ENCODE results near the gene MAML3.

Gene MAML3

GRCh38 chr4:139692309-139693012, 461.5 kb downstream of the MAML3 start:
- DNase-seq = no peak
- intact Hi-C loops (cut with DNase I) = no loop called here

GRCh38 chr4:139690419-139690818, 463.6 kb downstream of the MAML3 start:
- DNase-seq = peak in 1 of 10 donors; percentile 18
- intact Hi-C loops (cut with DNase I) = no loop called here

- intact Hi-C loops (cut with DNase I) = no loop called here
Measured at GRCh38 chr4:139689093-139689722, 464.8 kb downstream of the MAML3 start.

GRCh38 chr4:139686988-139687387, 467.0 kb downstream of the MAML3 start:
- DNase-seq = no peak
- intact Hi-C loops (cut with DNase I) = no loop called here

More at GRCh38 chr4:139689093-139689722, 464.8 kb downstream of the MAML3 start:
- DNase-seq = peak in 1 of 10 donors; percentile 11

- no peak for DNase-seq
- intact Hi-C loops (cut with DNase I) = no loop called here
Measured at GRCh38 chr4:139686130-139686529, 467.9 kb downstream of the MAML3 start.

GRCh38 chr4:139685180-139685579, 468.8 kb downstream of the MAML3 start:
- intact Hi-C loops (cut with DNase I) = no loop called here
- no peak for DNase-seq

- intact Hi-C loops (cut with DNase I) = no loop called here
- DNase-seq = no peak
Measured at GRCh38 chr4:139684351-139684750, 469.6 kb downstream of the MAML3 start.

GRCh38 chr4:139682741-139683151, 471.2 kb downstream of the MAML3 start:
- intact Hi-C loops (cut with DNase I) = no loop called here
- no peak for DNase-seq

- no peak for DNase-seq
- intact Hi-C loops (cut with DNase I) = no loop called here
Measured at GRCh38 chr4:139682309-139682708, 471.7 kb downstream of the MAML3 start.

GRCh38 chr4:139676913-139677585, 476.9 kb downstream of the MAML3 start:
- intact Hi-C loops (cut with DNase I) = no loop called here

GRCh38 chr4:139676365-139676764, 477.6 kb downstream of the MAML3 start:
- no peak for DNase-seq
- intact Hi-C loops (cut with DNase I) = no loop called here

More at GRCh38 chr4:139676913-139677585, 476.9 kb downstream of the MAML3 start:
- DNase-seq = no peak

- no peak for DNase-seq
- intact Hi-C loops (cut with DNase I) = no loop called here
Measured at GRCh38 chr4:139675651-139676050, 478.3 kb downstream of the MAML3 start.

- DNase-seq = no peak
- intact Hi-C loops (cut with DNase I) = no loop called here
Measured at GRCh38 chr4:139674875-139675550, 479.0 kb downstream of the MAML3 start.

GRCh38 chr4:139672732-139673131, 481.3 kb downstream of the MAML3 start:
- no peak for DNase-seq
- intact Hi-C loops (cut with DNase I) = no loop called here

- intact Hi-C loops (cut with DNase I) = no loop called here
- no peak for DNase-seq
Measured at GRCh38 chr4:139672215-139672614, 481.8 kb downstream of the MAML3 start.

GRCh38 chr4:139670775-139671174, 483.2 kb downstream of the MAML3 start:
- intact Hi-C loops (cut with DNase I) = no loop called here
- DNase-seq = no peak

GRCh38 chr4:139669890-139670289, 484.1 kb downstream of the MAML3 start:
- intact Hi-C loops (cut with DNase I) = no loop called here
- DNase-seq = no peak

GRCh38 chr4:139669335-139669734, 484.6 kb downstream of the MAML3 start:
- DNase-seq = no peak
- intact Hi-C loops (cut with DNase I) = no loop called here

GRCh38 chr4:139668658-139669201, 485.3 kb downstream of the MAML3 start:
- no peak for DNase-seq
- intact Hi-C loops (cut with DNase I) = no loop called here

- intact Hi-C loops (cut with DNase I) = no loop called here
- DNase-seq = no peak
Measured at GRCh38 chr4:139668036-139668435, 485.9 kb downstream of the MAML3 start.

All from posterior cingulate gyrus (tissue), 11 donors.